ENCODE measurements around the gene USP6NL. TPM values are rescaled to one million over a fixed set of nuclear protein-coding genes. Genes with fewer than 3 reads are reported as not detected.

The USP6NL gene
- total and polyA plus RNA-seq, 2 of the 8 experiments (the other 6 are each of a cell fraction or from before 2014, with no cell fraction given): 10.9 to 28.8 TPM

DNA sequence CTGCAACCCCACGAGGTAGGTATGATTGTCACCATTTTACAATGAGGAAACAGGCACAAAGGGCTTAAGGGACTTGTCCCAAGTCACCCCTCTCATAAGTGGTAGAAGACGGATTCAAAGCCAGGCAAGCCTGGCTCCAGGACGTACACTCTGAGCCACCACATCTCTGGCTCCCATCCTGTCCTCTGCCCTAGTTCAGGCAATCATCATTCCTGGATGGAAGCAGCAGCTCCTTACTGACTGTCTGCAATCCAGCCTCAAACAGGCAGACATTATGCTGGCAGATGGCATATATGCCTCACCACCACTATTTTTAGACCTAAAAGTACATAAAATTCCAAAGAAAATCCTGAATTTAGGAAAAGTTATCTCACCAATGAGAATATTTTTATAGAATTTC, 100.7 kb downstream of the USP6NL start (continued):
- TF ChIP-seq, protein P1, sequence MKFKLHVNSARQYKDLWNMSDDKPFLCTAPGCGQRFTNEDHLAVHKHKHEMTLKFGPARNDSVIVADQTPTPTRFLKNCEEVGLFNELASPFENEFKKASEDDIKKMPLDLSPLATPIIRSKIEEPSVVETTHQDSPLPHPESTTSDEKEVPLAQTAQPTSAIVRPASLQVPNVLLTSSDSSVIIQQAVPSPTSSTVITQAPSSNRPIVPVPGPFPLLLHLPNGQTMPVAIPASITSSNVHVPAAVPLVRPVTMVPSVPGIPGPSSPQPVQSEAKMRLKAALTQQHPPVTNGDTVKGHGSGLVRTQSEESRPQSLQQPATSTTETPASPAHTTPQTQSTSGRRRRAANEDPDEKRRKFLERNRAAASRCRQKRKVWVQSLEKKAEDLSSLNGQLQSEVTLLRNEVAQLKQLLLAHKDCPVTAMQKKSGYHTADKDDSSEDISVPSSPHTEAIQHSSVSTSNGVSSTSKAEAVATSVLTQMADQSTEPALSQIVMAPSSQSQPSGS (IDR thresholded peaks at IDR 0.05; ENCODE audit: low read length): no peak
- TF ChIP-seq MAFK (IDR thresholded peaks at IDR 0.05; ENCODE audit: low read depth, low read length) (no peak), POLR2A (IDR thresholded peaks at IDR 0.05; ENCODE audit: control extremely low read depth in 1 of 2, low read depth in 2 of 2, low read length in 2 of 2) (no peak), TAF7 (optimal IDR thresholded peaks at IDR 0.05; ENCODE audit: borderline replicate concordance, low read depth, low read length) (no peak), CHD1 (IDR thresholded peaks at IDR 0.05; ENCODE audit: low read depth, low read length) (no peak), TEAD4 (IDR thresholded peaks at IDR 0.05; ENCODE audit: low read depth, low read length) (no peak)
